Measurements from ENCODE around the gene PEPD. TPM values are rescaled to one million over a fixed set of nuclear protein-coding genes. Genes with fewer than 3 reads are reported as not detected.

Gene PEPD
- total RNA-seq, 1 donor from 2014 or later, result 30.0 TPM

DNA sequence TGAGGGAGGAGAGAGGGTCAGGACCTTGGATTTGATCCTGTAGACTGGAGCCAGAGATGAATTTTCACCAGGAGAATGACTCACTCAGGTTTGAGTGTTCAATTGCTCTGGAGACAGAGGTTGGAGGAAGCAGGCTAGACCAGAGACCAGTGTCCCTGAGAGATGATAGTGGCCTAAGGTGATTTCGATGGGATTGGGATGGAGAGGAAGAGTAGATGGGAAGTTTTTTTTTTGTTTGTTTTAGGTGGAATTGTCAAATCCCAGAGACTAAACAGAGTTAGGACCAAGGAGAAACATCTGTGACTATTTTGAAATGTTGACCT is 145.8 kb downstream of the PEPD start:
- DNase-seq, result no peak
- TF ChIP-seq, protein P1, sequence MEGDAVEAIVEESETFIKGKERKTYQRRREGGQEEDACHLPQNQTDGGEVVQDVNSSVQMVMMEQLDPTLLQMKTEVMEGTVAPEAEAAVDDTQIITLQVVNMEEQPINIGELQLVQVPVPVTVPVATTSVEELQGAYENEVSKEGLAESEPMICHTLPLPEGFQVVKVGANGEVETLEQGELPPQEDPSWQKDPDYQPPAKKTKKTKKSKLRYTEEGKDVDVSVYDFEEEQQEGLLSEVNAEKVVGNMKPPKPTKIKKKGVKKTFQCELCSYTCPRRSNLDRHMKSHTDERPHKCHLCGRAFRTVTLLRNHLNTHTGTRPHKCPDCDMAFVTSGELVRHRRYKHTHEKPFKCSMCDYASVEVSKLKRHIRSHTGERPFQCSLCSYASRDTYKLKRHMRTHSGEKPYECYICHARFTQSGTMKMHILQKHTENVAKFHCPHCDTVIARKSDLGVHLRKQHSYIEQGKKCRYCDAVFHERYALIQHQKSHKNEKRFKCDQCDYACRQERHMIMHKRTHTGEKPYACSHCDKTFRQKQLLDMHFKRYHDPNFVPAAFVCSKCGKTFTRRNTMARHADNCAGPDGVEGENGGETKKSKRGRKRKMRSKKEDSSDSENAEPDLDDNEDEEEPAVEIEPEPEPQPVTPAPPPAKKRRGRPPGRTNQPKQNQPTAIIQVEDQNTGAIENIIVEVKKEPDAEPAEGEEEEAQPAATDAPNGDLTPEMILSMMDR (IDR thresholded peaks at IDR 0.05; ENCODE audit: borderline replicate concordance), result no peak
- H3K36me3 ChIP-seq, result peaks cover 12% of the 10 kb centered on the region
- peak overlapping the region; percentile 75 for H3K4me3 ChIP-seq
- H3K4me1 ChIP-seq, result peaks cover 56% of the 10 kb centered on the region
- no peaks in the 10 kb centered on the region for H3K9me3 ChIP-seq (replicated peaks)
- no peaks in the 10 kb centered on the region for H3K27me3 ChIP-seq (ENCODE audit: low read depth)
- H3K27ac ChIP-seq (replicated peaks), result peak overlapping the region; percentile 95
- intact Hi-C loops (cut with micrococcal nuclease), result no loop called here

DNA sequence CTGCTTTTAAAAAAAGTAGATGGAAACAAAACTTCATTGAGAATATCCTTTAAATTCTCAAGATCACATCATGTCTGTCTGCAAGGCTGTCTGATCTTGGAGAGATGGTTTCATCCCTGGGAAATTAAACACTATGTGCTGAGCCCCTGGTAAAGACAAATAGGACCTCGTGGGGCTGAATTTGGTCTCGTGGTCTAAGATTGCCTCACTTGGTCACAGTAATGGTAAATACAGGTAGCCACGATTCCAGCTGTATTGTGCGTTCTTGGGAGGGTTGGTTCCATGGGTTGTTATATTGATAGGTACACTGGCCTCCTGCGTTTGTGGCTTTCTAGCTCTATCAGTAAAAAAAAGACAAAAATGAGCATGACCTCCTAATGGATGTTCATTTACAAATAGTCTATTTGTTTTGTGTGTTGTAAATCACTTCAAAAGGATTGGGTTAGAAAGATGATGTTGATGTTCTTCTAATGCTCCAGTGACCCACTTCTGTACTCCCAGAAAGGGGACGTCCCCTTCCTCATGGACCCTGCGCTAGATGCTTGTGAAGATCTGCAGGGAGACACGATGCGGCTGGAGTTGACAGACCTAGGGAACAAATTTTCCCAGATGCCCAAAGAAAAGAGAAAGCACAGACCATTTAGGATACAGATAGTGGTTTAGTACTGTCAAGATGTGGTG is 146.3 kb downstream of the PEPD start:
- no peak for DNase-seq
- Histone ChIP-seq H3K36me3 (peaks cover 12% of the 10 kb centered on the region), H3K27ac (replicated peaks) (peak overlapping the region; percentile 95), H3K4me1 (peaks cover 56% of the 10 kb centered on the region), H3K9me3 (replicated peaks) (no peaks in the 10 kb centered on the region), H3K27me3 (ENCODE audit: low read depth) (no peaks in the 10 kb centered on the region), H3K4me3 (peak overlapping the region; percentile 75)
- TF ChIP-seq, protein P1 (IDR thresholded peaks at IDR 0.05; ENCODE audit: borderline replicate concordance), result no peak
- intact Hi-C loops (cut with micrococcal nuclease), result no loop called here

DNA sequence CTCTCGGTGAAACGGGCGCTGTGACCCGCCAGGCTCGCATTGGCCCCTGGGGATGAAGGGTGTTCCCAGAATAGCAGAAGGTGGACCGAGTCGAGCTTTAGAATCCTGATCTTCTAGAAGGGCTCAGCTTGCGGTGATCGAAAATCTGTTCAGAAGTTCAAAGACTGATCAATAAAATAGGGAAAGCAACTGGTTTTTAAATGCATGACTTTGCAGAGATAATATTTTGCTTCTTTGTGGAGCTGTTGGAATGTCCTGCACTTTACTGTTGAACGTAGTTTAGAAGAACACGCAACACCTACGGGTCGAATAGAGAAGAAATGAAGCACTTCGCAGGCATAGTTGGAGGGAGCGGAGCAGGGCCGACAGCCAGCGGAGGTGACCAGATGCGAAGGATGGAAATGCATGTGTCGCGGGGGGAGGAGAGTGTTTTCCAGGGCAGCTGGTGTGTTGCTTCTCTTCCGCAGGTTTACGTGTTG is 147.3 kb downstream of the PEPD start:
- no peak for DNase-seq
- H3K4me1 ChIP-seq, result peaks cover 55% of the 10 kb centered on the region
- peak overlapping the region; percentile 75 for H3K4me3 ChIP-seq
- peaks cover 6% of the 10 kb centered on the region for H3K36me3 ChIP-seq
- H3K27ac ChIP-seq (replicated peaks), result peak overlapping the region; percentile 95
- H3K9me3 ChIP-seq (replicated peaks), result no peaks in the 10 kb centered on the region
- TF ChIP-seq, protein P1 (IDR thresholded peaks at IDR 0.05; ENCODE audit: borderline replicate concordance), result no peak
- no peaks in the 10 kb centered on the region for H3K27me3 ChIP-seq (ENCODE audit: low read depth)
- intact Hi-C loops (cut with micrococcal nuclease), result no loop called here

DNA sequence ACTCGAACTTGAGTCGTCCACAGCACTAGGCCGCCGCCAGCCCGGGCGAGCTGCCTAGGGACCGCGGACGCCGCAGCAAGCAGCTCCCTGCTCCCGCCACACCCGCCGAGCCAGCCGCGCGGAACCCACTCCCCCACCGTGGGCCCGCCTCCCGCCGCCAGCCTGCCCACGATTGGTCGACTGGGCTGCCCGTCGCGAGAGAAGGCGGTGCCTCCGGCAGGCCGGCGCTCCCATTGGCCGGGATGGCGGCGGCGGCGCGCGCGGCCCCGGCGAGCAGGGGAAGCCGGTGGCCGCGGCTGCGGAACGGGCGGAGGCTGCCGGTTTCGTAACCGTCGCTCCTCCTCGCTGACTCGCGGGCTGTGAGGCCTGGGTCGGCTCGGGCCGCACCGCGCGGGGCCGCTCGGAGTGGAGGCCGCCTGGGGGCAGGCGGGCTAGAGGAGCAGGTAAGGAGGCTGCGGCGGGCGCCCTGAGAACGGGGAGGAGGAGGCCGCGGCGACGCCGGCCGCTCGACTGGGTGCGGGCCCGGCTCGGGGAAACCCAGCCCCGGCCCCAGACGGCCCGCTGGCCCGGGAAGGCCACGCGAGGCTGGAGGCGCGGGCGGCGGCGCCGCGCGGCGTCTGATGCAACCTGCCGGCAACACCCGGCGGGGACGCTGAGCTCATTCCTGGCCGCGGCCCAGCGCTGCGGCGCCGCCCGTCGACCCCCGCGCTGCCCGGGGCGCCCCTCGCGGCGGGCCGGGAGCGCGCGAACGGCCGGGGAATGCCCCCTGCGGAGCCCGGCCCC is 147.9 kb downstream of the PEPD start, which contains the start of gene CEBPG:
Gene CEBPG, plus strand, starts transcription at position 257 of the 783 bp plus-strand sequence. CDS start 5,531 bp downstream, outside the sequence.
- Histone ChIP-seq H3K36me3 (no peaks in the 10 kb centered on the region), H3K27me3 (ENCODE audit: low read depth) (no peaks in the 10 kb centered on the region), H3K9me3 (replicated peaks) (no peaks in the 10 kb centered on the region), H3K4me1 (peaks cover 49% of the 10 kb centered on the region), H3K4me3 (peak within 1 kb of the TSS; percentile 75), H3K27ac (replicated peaks) (peak within 1 kb of the TSS; percentile 95)
- intact Hi-C loops (cut with micrococcal nuclease), result no loop called here
- TF ChIP-seq, protein P1 (IDR thresholded peaks at IDR 0.05; ENCODE audit: borderline replicate concordance), result peak; percentile 35
- peak; percentile 94 for DNase-seq

DNA sequence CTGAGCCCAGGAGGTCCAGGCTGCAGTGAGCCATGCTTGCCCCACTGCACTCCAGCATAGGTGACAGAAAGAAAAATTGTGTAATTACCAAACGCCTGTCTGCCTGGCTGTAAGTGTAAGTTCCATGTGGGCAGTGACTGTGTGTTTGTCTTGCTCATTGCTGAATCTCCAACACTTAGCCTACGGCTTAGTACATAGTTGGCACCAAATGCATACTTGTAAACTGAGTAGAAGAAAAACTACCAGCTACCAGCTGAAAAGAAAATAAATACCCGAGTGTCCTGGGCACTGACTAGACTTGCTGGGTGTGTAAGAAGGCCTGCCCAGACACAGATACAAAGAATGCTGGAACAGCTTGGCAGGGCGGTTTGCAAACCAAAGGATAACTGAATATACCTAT is 150.8 kb downstream of the PEPD start:
- no peaks in the 10 kb centered on the region for H3K9me3 ChIP-seq (replicated peaks)
- no peak overlapping the region for H3K4me3 ChIP-seq
- H3K27me3 ChIP-seq (ENCODE audit: low read depth), result peaks cover 6% of the 10 kb centered on the region
- peaks cover 21% of the 10 kb centered on the region for H3K4me1 ChIP-seq
- intact Hi-C loops (cut with micrococcal nuclease), result no loop called here
- TF ChIP-seq, protein P1 (IDR thresholded peaks at IDR 0.05; ENCODE audit: borderline replicate concordance), result no peak
- no peak overlapping the region for H3K27ac ChIP-seq (replicated peaks)
- no peaks in the 10 kb centered on the region for H3K36me3 ChIP-seq
- no peak for DNase-seq

All from left ventricle myocardium inferior (tissue), 1 donor.